ENCODE results near the gene ACTR1A.
A peak's percentile ranks its signal among the peaks of the same experiment; 100 is the strongest.
"Not testable (repeated sequence)": the region's sequence is repeated elsewhere in the genome, so short reads cannot be mapped to it uniquely, and the experiment has no call there.

The ACTR1A gene

DNA sequence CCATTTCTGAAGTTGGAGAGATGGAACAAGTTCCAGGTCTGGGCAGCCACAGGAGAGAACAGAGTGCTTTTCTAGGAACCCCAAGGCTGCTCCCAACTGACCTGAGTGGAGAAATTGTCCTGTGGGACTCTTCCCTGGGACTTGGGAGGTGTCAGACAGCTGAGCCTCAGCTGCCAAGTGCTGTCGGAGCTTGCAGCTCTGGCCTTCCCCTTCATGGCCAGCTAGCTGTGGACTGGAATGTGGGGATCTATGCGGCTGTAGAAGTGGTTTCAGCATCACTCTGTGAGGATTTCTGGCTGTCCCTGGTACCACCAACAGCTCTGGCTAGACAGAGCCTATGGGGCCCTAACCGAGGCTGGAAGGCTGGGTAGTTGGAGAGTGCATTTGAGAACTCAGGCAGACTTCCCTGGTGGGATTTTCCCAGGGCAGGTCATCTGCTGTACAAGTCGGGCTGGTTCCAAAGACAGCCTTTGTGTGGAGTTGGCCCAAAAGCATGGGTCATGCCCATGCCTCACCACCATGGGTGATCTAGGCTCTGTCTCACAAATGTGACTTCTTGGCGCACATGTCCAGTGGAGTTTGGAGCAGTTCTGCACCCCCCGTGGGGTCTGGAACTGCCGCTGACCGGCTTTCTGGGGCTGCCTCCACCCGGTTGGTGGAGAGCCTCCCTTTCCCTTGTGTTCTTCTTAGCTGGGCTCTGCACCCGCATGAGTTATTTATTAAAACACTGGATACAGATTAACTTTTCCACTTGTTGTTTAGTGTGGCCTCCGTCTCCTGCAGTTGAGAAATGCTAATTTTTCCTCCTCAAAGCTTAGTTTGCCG is 12.2 kb upstream of the ACTR1A start:
- DNase-seq = no peak

DNA sequence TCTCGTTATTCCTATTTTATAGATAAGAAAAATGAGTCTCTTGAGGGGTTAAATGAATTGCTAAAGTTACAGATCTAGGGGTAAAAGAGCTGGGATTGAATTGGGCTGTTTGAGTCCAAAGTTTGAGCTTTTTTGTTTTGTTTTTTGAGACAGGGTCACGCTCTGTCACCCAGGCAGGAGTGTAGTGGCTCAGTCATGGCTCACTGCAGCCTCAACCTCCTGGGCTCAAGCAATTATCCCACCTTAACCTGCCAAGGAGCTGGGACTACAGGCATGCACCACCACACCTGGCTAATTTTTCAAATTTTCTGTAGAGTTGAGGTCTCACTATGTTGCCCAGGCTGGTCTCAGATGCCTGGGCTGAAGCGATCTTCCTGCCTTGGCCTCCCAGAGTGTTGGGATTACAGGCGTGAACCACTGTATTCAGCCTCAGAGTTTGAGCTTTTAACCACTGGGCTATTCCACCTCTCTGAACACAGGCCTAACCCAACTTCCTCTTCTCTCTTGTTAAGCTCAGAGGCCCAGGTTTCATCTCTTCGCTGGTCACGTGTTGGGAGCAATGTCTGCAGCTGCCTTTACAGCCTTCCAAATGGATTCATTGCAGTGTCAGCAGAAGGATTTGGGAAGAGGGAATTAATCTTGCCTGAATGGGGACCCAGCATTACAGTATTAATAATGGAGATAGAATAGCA is 9.2 kb upstream of the ACTR1A start:
- DNase-seq = no peak

DNA sequence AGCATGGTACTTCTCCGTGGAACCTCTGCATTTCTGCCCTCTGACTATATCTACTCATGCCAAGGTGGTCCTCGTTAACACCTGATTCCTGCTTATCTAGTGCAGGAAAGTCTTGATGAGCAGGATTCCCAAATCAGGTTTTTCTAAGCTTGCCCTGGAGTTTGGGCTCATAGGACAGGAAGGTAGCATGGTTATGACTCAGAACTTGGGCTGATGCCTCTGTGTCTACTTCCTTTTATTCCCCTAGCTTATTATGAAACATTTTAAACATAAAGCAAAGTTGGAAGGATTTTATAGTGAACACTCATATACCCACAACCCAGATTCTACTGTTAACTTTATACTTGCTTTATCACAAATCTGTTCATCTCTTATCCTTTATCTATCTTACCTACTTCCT is 6.9 kb upstream of the ACTR1A start:
- no peak for DNase-seq

DNA sequence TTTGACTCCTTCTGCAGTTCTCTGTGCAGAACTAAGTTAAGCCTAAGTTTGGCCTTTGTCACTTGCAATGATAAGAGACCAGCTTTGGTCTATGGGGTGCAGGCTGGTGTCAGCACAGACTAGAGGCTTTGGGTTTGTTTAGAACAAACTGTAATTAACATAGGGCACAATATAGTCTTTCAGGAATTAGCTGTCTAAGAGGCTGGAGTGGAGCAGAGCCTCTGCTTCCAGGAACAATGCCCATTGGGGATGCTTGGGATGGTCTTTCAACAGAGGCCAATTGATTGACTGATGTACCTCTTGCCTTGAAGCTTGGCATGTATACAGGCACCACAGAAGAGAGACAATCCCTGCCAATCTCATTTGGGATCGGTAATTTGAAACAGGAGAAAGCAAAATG is 6.0 kb upstream of the ACTR1A start:
- DNase-seq = no peak

DNA sequence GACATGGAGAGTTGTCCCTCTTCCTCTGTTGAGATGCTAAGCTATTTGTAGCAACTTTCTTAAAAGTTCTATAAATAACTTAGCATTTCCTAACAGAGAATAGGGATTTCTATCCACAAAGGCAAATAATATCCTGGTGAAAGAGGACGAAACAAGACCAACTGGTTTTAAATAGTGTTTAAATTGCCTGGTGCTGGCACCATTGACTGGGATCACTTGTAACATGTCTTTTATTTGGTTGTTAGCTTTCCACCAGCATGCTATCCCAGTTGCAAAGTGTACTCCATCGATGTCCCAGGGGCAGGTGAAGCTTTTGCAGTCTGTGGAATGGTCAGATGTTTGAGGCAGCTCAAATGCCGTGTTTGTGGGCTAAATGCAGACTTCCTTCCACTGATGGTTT is 5.0 kb upstream of the ACTR1A start:
- DNase-seq = no peak

DNA sequence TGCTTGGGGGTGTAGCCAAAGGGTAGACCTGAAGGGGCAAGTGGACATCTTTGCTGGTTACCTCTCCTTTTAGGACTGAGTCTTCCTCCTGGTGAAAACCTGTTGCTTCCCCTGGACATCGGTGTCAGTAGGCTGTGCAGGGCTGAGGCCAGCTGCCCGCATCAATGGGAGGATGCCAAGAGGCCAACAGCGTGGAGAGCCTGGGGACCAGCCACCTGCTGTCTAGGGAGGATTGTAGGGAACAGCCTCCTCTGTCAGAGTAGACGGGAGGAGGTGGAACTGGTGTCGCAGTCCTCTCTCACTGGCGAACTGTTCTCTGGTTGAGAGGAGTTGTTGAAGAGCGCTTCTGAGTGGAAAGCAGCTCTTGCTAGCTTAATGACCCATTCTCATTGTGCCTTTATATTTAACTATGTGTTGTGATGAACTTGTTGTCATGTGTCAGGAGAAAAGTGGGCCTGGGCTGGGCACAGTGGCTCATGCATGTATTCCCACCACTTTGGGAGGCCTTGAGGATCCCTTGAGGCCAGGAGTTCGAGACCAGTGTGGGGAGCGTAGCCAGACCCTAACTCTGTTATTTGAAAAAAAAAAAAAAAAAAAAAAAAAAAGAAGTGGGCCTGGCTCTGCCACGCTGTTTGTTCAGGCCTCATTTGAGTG is 3.1 kb upstream of the ACTR1A start:
- peak in 1 of 3 experiments; percentile 75 for DNase-seq

DNA sequence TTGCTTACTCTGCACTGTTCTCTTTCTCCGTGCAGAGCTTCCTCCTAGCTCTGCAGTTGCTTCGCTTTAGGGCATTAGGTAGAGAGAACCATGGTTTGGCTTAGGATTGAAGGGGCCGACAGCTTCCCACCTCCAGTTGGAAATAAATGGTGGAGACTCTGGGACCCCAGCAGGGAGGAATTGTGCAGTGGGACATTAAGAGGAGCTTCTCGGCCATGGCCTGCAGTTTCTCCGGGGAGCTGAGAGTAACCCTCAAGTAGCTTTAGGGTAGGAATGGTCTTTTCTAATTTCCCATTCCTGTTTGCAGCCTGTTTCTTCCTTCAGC is 2.4 kb upstream of the ACTR1A start:
- DNase-seq = no peak

DNA sequence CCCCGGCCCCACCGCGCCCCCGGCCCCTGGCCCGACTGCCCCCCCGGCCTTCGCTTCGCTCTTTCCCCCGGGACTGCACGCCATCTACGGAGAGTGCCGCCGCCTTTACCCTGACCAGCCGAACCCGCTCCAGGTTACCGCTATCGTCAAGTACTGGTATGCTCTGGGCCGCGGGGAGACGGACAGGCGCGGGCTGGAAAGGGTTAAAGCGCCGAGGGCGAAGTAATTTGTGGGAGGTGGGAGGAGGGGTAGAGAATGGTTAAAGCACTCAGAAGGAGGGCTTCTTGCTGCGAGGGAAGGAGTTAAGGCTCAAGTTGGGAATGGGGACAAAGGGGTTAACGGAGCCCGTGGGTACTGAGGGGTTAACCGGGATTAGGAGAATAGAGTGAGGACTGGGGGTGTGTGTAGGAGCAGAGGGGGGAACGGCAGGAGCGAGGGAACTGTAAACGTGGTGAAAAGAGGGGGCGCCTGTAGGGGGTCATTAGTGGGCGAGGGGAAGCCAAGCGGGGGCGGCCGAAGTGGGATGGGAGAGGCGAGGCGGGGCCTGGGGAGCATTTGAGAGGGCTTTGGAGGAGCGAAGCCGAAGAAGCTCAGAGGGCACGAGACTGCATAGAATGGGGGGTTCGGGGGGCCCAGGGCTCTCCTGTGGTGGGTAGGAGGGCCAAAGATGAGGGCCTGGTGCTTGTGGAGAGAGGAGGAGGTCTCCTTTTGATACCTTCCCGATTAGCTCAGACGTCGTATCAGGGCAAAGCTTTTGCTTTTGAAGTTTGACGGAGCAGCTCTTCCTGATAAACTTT is 1.9 kb upstream of the ACTR1A start:
- peak in 2 of 3 experiments; percentile 58 to 67 for DNase-seq

DNA sequence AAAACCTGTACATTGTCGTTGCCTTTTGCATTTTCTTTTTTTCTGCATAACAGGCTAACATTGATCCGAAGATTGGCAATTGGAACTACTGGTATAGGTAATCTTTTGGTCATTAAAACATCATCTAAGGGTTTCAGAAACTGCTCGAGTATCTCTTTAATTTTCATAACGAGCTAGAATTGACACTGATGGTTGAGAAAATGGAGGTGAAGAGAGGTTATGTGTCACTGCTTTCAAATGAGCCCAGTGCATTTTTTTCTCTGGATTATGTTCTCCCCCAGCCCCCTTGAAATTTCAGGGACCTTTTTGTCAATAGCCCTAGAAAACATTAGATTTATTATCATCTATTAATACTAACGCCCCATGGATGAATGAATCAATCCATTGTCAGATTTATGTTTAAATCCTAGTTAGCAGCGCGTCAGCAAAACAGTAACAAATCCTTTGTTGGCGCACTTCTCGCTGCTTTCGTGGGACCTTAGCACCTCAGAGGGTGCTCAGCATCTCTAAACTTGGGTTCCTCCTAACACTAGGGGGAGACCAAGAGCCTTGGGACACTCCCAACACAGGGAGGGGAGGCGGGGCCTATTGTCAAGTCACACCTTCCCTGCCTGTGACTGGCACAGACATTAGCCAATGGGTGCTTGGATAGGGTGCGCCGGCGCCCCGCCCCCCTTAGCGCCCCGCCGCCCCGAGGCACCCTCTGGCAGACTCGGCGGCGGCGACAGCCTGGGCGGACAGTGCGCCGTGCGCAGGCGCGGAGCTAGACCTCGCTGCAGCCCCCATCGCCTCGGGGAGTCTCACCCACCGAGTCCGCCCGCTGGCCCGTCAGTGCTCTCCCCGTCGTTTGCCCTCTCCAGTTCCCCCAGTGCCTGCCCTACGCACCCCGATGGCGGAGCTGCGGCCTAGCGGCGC is 1.0 kb upstream of the ACTR1A start, which contains the start of gene SUFU:
Gene SUFU (plus strand): TSS at position 709 of the 915 bp plus-strand sequence. CDS start 181 bp downstream, at position 890.
- peak; percentile 91 to 98 (median 97) for DNase-seq

DNA sequence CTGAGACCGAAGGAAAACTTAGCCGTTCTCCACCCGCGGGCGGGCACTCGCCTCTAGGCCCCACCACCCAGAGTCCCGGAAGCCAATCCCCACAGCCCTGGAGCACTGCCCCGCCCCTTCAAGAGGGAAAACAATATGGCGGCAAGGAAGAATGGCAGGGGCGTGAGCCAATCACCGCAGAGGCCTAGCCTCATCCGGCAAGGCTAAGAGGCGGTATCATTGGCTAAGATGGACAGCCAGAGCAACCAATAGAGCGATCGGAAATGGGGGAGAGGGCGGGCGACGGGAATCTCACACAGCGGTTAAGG is 529 bp downstream of the ACTR1A start:
- peak; percentile 95 to 98 (median 96) for DNase-seq

DNA sequence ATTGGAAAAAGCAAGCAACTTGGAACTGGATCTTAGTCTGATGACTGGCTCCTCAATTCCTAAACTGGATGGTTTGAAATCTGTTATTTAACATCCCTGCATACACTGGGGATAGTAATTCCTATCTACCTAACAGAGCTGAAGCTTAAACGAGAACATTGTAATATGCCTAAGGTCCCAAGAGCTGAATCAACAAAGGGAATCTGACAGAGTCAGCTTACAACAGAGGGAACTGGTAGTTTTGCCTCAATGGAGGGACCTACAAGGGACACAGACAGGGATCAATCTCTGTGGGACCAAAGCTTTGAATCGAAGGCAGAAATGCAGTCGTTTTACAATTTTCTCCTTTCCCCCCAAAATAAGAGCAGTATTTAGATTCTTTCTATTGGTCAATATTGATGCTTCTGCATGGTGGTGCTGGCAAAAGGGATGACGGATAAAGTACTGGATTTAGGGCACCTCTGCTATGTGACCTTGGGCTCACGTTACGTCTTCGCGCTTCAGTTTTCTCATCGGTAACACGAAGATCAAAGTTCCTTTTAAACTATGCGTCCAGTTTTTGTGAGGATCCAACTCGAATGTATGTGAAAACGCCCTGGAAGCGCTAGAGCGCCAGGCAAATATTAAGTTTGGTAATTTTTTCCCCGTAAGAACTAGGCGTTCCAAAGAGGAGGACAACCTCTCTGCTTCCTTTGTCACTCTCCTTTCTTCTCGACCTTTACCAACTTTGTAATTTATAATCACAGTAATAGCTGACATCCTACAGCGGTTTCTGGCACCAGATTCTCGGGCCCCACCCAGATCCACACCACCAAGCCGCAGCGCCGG is 1.1 kb downstream of the ACTR1A start:
- no peak for DNase-seq

DNA sequence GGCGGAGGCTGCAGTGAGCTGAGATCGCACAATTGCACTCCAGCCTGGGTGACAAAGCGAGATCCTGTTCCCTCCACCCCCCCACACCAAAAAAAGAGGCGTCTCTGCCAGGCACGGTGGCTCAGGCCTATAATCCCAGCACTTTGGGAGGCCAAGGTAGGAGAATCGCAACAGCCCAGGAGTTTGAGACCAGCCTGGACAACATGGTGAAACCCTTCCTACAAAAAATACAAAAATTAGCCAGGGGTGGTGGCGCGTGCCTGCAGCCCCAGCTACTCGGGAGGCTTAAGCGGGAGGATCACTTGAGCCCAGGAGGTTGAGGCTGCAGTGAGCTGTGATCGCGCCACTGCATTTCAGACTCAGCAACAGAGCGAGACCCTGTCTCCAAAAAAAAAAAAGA is 1.8 kb downstream of the ACTR1A start:
- not testable (repeated sequence) for DNase-seq

DNA sequence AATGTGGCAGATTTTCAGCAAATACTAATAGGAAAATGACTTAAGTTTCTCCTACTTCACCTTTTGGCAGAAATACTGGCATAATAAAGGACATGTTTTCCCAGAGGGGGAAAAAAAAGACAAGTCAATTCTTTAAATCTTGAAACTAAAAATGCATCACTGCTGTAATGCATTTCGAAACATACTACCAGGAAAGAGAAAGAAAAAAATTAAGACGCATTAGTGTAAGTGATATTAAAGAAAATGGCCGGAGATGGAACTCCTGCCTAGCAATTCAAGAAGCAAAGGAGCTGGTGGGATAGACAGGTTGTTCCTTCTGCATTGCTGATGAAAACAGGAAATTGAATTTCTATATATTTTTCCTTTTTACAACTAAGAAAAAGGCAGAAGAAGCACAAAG is 3.2 kb downstream of the ACTR1A start:
- DNase-seq = no peak

DNA sequence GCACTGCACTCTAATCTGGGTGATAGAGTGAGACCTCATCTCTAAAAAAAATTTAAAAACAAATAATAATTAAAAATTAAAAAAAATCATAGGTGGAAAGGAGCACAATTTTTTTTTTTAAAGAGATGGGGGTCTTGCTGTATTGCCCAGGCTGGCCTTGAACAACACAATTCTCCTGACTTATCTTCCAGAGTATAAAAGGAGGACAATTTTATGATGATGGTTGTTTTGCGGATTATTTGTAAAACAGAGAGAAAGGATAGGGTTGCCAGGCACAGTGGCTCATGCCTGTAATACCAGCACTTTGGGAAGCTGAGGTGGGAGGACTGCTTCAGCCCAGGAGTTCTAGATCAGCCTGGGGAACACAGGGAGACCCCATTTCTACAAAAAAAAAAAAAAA is 5.0 kb downstream of the ACTR1A start:
- no peak for DNase-seq

DNA sequence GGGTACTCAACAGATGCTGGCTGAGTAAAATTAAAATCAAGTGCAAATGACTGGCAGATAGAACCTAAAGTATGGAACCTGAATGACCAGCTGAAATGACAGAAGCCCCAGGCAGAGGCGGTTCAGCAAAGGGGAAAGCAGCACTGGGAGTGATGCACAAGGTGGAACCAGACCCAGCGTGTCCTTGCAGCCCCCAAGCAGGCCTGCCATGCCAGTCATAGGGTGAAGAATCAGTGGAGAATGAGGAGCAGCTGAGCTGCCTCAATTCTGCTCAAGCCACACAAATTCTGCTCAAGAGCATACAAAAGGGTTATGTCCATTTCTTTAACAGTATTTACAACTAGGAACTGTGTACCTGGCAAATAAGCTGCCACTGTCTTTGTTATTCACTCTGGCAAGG is 8.7 kb downstream of the ACTR1A start:
- DNase-seq = no peak

DNA sequence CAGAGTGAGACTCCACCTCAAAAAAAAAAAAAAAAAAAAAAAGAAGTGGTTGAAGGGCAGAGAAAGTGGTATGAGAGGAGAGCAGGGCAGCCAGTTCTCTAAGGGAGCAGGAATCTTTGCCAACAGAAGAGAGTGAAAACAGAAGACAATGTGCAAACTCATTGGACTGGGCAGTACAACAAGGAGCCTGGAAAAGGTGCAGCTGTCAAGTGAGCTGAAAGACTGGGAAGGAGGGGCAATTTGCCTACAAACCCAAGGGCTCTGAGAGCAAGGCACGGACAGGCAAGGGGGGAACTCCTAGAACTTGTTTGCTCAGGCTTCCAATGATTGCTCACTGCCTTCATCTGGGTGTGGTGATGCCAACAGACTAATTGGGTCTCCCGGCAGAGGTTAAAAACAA is 9.5 kb downstream of the ACTR1A start:
- peak in 2 of 3 experiments; percentile 2 to 26 for DNase-seq

DNA sequence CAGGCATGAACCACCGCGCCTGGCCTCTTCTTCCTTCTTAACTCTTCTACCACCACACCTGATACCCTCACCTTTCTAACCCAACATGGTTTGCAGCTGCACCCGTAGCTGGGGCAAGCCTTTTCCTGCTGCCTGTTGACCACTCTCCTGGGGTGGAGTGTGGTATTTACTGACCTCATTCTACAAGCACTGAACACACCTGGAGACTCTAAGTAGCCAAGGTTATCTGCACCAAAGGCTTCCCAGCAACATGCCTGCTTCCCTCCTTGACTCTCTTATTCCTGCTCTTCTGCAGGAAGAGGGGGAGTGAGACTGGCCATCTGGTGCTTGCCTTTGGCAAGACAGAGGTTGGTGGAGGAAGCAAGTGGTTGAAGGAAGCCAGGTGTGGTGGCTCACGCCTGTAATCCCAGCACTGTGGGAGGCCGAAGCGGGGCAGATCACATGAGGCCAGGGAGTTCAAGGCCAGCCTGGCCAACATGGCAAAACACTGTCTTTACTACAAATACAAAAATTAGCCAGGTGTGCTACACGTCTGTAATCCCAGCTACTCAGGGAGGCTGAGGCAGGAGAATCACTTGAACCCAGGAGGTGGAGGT is 10.1 kb downstream of the ACTR1A start:
- no peak for DNase-seq

DNA sequence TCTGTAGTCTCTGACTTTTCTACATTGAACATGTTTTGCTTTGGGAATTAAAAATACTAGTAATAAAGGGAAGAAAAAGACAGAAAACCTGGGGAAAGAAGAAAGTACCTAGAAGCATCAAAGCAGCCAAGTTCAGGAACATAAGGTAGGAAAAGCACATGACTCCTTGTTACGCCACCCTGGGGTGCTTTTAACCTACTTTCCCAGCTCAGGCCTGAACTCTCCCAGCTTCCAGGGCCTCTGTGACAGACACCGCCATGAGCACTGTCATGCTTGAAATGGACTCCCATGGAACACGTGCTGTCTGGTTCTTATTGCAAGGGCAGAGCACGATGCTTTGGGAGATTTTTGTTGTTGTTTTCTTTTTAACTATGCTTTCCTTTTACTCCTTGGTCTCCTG is 11.4 kb downstream of the ACTR1A start:
- DNase-seq = no peak

DNA sequence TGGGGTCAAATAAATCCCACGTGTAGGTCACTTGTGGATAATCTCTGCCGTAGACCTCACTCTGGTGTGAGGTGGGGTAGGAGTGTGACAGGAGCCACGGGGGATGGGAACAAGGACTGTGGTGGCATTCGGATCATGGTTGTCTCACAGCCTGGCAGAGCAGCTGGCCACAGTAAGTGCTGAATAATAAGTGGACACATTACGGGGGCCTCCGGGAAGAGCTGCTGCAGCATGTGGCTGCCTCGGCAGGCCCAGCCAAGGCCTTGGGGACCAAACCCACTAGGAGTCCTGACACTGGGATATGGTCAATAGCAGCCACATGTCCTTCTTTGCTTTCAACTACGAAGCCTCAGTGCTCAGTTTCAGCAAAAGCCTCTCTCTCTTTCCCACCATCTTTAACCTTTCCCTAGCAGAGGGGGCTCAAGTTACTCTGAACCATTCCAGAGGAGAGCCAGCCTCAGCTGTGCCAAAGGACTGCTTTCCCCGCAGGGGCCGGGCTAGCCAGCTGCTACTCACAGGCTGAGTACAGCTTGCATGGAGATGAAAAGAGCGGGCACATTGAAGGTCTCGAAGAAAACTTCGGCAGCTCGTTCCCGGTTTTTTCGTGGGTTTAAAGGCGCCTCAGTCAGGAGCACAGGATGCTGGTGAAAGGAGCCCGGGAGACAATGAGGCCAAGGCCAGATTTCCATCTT is 17.3 kb downstream of the ACTR1A start:
- DNase-seq = no peak

DNA sequence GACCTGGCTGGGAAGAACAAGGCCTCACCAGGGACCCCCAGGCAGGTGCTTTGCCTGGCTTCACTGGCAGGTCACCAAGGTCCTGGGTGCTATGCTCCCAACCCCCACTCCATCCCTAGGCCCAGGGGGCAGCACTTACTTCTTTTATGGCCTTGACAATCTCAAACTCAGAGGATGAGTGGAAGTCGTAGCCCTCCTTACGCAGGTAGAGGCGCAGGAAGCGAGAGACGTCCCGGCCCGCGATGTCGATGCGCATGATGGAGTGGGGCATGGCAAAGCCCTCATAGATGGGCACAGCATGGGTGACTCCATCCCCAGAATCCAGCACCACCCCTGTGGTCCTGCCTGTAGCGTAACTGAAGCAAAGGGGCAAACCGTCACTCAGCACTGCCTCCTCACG is 18.5 kb downstream of the ACTR1A start:
- DNase-seq = no peak
